MCF 10A (cell line): Measurements from ENCODE around the gene ARFIP2. TPM values are rescaled to one million over a fixed set of nuclear protein-coding genes. Genes with fewer than 3 reads are reported as not detected.

Source experiments
- BruUV-seq: library from RNA; stranded (reverse); fragments of 400-500 nt; replicated peaks from 2 replicates; lab custom pipeline; 2021; lab: Mats Ljungman, UMichigan
- CTCF ChIA-PET: fragments of 300-600 bp; sonication (Branson Sonifier 250); formaldehyde crosslinking; extraction: SDS; loops from one replicate; lab custom pipeline; 2021; ENCODE audit warnings: antibody characterized with exemption, inconsistent platforms; lab: Yijun Ruan, JAX
- POLR2A ChIA-PET: fragments of 300-600, 350-650 bp; sonication (Branson Sonifier 250); formaldehyde crosslinking; extraction: SDS; loops from one replicate; lab custom pipeline; 2020; ENCODE audit warnings: antibody characterized with exemption, inconsistent platforms; lab: Yijun Ruan, JAX
- DNase-seq: peaks from one replicate; pipeline ENCODE4 v3.0.0-alpha.2; 2018; ENCODE audit not compliant: unreplicated experiment
- H3K27ac Mint-ChIP-seq: one replicate; pipeline ENCODE4 v1.8.0; 2022; ENCODE audit warnings: mild to moderate bottlenecking, low read depth, mixed read lengths; ENCODE audit not compliant: unreplicated experiment
- H3K27me3 Mint-ChIP-seq: one replicate; pipeline ENCODE4 v1.8.0; 2022; ENCODE audit warnings: mixed read lengths; ENCODE audit not compliant: insufficient read depth, unreplicated experiment
- H3K36me3 Mint-ChIP-seq: one replicate; pipeline ENCODE4 v1.8.0; 2022; ENCODE audit warnings: mild to moderate bottlenecking, moderate library complexity, mixed read lengths; ENCODE audit not compliant: insufficient read depth, unreplicated experiment
- H3K4me1 Mint-ChIP-seq: one replicate; pipeline ENCODE4 v1.8.0; 2022; ENCODE audit warnings: mixed read lengths; ENCODE audit not compliant: insufficient read depth, unreplicated experiment
- H3K4me3 Mint-ChIP-seq: one replicate; pipeline ENCODE4 v1.8.0; 2022; ENCODE audit warnings: mild to moderate bottlenecking, moderate library complexity, mixed read lengths; ENCODE audit not compliant: unreplicated experiment
- H3K9me3 Mint-ChIP-seq: one replicate; pipeline ENCODE4 v1.8.0; 2022; ENCODE audit warnings: mixed read lengths; ENCODE audit not compliant: unreplicated experiment
- CTCF ChIP-seq: fragments of 200-600 bp; IDR thresholded peaks from one replicate; pipeline ENCODE4 v1.8.0; 2022; ENCODE audit warnings: antibody characterized with exemption, mild to moderate bottlenecking; ENCODE audit not compliant: unreplicated experiment
- intact Hi-C: fragments of 100-400 bp; cut with micrococcal nuclease; formaldehyde crosslinking; loops from 2 replicates; pipeline ENCODE4 v1.14.1; 2022
- total RNA-seq: library from RNA; stranded (reverse); gene quantifications from 2 replicates; pipeline ENCODE4 v1.2.3, GENCODE V29; 2022

ARFIP2 gene
- total RNA-seq, 1 experiment from 2014 or later: 96.0 TPM

- no peaks in the 10 kb centered on the region for H3K27me3 Mint-ChIP-seq
- no peak for DNase-seq
- peaks cover 11% of the 10 kb centered on the region for H3K4me1 Mint-ChIP-seq
- peak overlapping the region; percentile 83 for H3K4me3 Mint-ChIP-seq
- POLR2A ChIA-PET: interaction anchor here (1.1 to 3.4 kb wide), 6 partner anchors 7 to 224 kb away, joined by 3 to 14 read pairs (median 6); partner anchors contain the start of genes ARFIP2, SMPD1 and TIMM10B
- intact Hi-C loops: loop anchor here (10.0 kb wide), 1 partner anchor 130 kb away; the partner anchor contains the start of genes ILK and RRP8
- H3K9me3 Mint-ChIP-seq: no peaks in the 10 kb centered on the region
- H3K27ac Mint-ChIP-seq: peak overlapping the region; percentile 87
- BruUV-seq: no TSS peak
- CTCF ChIA-PET: interaction anchor here (0.6 to 3.2 kb wide), 5 partner anchors 32 to 146 kb away, joined by 3 to 22 read pairs (median 3); no protein-coding TSS in a partner anchor
- TF ChIP-seq CTCF: no peak
- peaks cover 18% of the 10 kb centered on the region for H3K36me3 Mint-ChIP-seq
These were observed 6.7 kb downstream of the ARFIP2 start for GRCh38 chr11:6474413-6474792.

GRCh38 chr11:6473451-6474412 is 7.4 kb downstream of the ARFIP2 start, which contains the start of gene TRIM3:
TRIM3 (minus strand) TSS chr11:6473941; CDS start chr11:6465695, 8,246 bp downstream.
- BruUV-seq: no TSS peak
- POLR2A ChIA-PET: interaction anchor here (0.6 to 3.4 kb wide), 17 partner anchors 8 to 223 kb away, joined by 3 to 14 read pairs (median 3); partner anchors contain the start of genes ARFIP2, CAVIN3, DNHD1 and ILK

GRCh38 chr11:6472934-6473333 is 8.2 kb downstream of the ARFIP2 start:
- Mint-ChIP-seq H3K27me3 (no peaks in the 10 kb centered on the region), H3K36me3 (peaks cover 7% of the 10 kb centered on the region), H3K9me3 (no peaks in the 10 kb centered on the region), H3K4me1 (peaks cover 11% of the 10 kb centered on the region), H3K4me3 (peak overlapping the region; percentile 83), H3K27ac (peak overlapping the region; percentile 87)
- TF ChIP-seq CTCF: no peak
- ChIA-PET POLR2A (interaction anchor here (0.6 to 3.4 kb wide), 12 partner anchors 9 to 210 kb away, joined by 3 to 14 read pairs (median 4); partner anchors contain the start of genes ARFIP2, CAVIN3, DNHD1 and MRPL17), CTCF (interaction anchor here (0.6 to 3.2 kb wide), 7 partner anchors 11 to 312 kb away, joined by 3 to 22 read pairs (median 3); no protein-coding TSS in a partner anchor)
- DNase-seq: no peak
- intact Hi-C loops: loop anchor here (10.0 kb wide), 1 partner anchor 132 kb away; the partner anchor contains the start of genes ILK and RRP8
- BruUV-seq: no TSS peak

More at GRCh38 chr11:6473451-6474412, 7.4 kb downstream of the ARFIP2 start, which contains the start of gene TRIM3:
- intact Hi-C loops: loop anchor here (10.0 kb wide), 1 partner anchor 131 kb away; the partner anchor contains the start of genes ILK and RRP8
- CTCF ChIA-PET: interaction anchor here (0.6 to 3.2 kb wide), 5 partner anchors 13 to 312 kb away, joined by 3 to 22 read pairs (median 3); no protein-coding TSS in a partner anchor
- DNase-seq: peak; percentile 83
- H3K27ac Mint-ChIP-seq: peak within 1 kb of the TSS; percentile 87
- no peak for TF ChIP-seq CTCF
- H3K4me1 Mint-ChIP-seq: peaks cover 11% of the 10 kb centered on the region
- no peaks in the 10 kb centered on the region for H3K27me3 Mint-ChIP-seq
- H3K9me3 Mint-ChIP-seq: no peaks in the 10 kb centered on the region
- peaks cover 12% of the 10 kb centered on the region for H3K36me3 Mint-ChIP-seq
- peak within 1 kb of the TSS; percentile 83 for H3K4me3 Mint-ChIP-seq
